Body of pancreas (tissue), 4 donors: ENCODE data around the gene CD248. TPM values are rescaled to one million over a fixed set of nuclear protein-coding genes. Genes with fewer than 3 reads are reported as not detected.

Experiments
- ATAC-seq: fragments of 150-250 bp; one replicate; pipeline ENCODE4 v1.9.1; 2016
- DNase-seq, 4 donors: peaks; one replicate each; pipeline ENCODE4 v3.0.0-alpha.2; 2019
- H3K27ac ChIP-seq, 4 donors: fragments of 200-600 bp; sonication (generic); 1 replicate in 3 of 4; 2 replicates in 1 of 4; pipeline versions ENCODE4 v1.5.1 to v1.6.1; 2016 to 2019; ENCODE audit warnings: mild to moderate bottlenecking in 1 of 4, mixed read lengths in 1 of 4, moderate library complexity in 1 of 4
- H3K27me3 ChIP-seq, 2 donors: fragments of 200-600 bp; sonication (generic); one replicate each; pipeline ENCODE4 v1.6.0; 2016; ENCODE audit warnings: mild to moderate bottlenecking in 1 of 2
- H3K36me3 ChIP-seq, 2 donors: fragments of 200-600 bp; sonication (generic); replicated peaks in 1 of 2; 2 replicates each; pipeline ENCODE4 v1.5.1; 2016; ENCODE audit warnings: low read depth in 2 of 2; ENCODE audit not compliant: insufficient read depth in 1 of 2
- H3K4me1 ChIP-seq: fragments of 200-600 bp; sonication (generic); one replicate; pipeline ENCODE4 v1.6.0; 2016
- H3K4me3 ChIP-seq, 2 donors: fragments of 200-600 bp; sonication (generic); 1 replicate in 1 of 2; 2 replicates in 1 of 2; pipeline ENCODE4 v1.5.1; 2016 to 2019
- H3K9me3 ChIP-seq, 3 donors: fragments of 200-600 bp; sonication (generic); 1 replicate in 2 of 3; 2 replicates in 1 of 3; pipeline ENCODE4 v1.5.1; 2016
- CTCF ChIP-seq, 7 experiments: fragments of 450-650 bp in 4 of 7; fragments of 200-600 bp in 3 of 7; sonication (generic) in 3 of 7; IDR thresholded peaks; one replicate each; pipeline ENCODE4 v1.5.1; 2016 to 2019; ENCODE audit warnings: antibody characterized with exemption in 7 of 7
- POLR2A ChIP-seq, 3 donors: fragments of 450-650 bp; IDR thresholded peaks; one replicate each; pipeline ENCODE4 v1.6.1; 2016; ENCODE audit warnings: antibody characterized with exemption in 3 of 3, mild to moderate bottlenecking in 2 of 3
- WGBS, 2 donors: methylation state at CpG; one replicate each; pipeline ENCODE4 v1.1.5; 2017; 5-methylcytosine and 5-hydroxymethylcytosine counted together
- intact Hi-C: fragments of 100-400 bp; cut with DNase I; formaldehyde crosslinking; loops from one replicate; pipeline ENCODE4 v1.15.1; 2023
- total RNA-seq, 2 donors: library from RNA; depleted of rRNA; stranded (reverse); fragments of >200 nt; gene quantifications; one replicate each; pipeline ENCODE4 v1.1.0, GENCODE V29; 2016

Gene CD248
- total RNA-seq, 2 donors from 2014 or later = 10.6 to 86.0 TPM

- no peak overlapping the region for H3K4me3 ChIP-seq
- H3K27ac ChIP-seq = no peak overlapping the region
- H3K4me1 ChIP-seq = peaks cover 11% of the 10 kb centered on the region
- intact Hi-C loops = no loop called here
- no peaks in the 10 kb centered on the region for H3K9me3 ChIP-seq
- ATAC-seq (no peak), DNase-seq (no peak)
- H3K27me3 ChIP-seq = no peaks in the 10 kb centered on the region
- TF ChIP-seq POLR2A (IDR thresholded peaks at IDR 0.05) = no peak
- no peak for TF ChIP-seq CTCF (IDR thresholded peaks at IDR 0.05)
- WGBS, 2 donors = 0 to 69% methylated on average over 1 to 3 of the region's 3 CpGs
- H3K36me3 ChIP-seq = no peaks in the 10 kb centered on the region
Measured at GRCh38 chr11:66328031-66328301, 11.1 kb upstream of the CD248 start.

- H3K4me1 ChIP-seq = peaks cover 11% of the 10 kb centered on the region
- DNase-seq (no peak), ATAC-seq (no peak)
- no peaks in the 10 kb centered on the region for H3K36me3 ChIP-seq
- peak overlapping the region in 2 of 4 donors; percentile 2 to 9 for H3K27ac ChIP-seq
- TF ChIP-seq POLR2A (IDR thresholded peaks at IDR 0.05) (no peak), CTCF (IDR thresholded peaks at IDR 0.05) (no peak)
- no peaks in the 10 kb centered on the region for H3K9me3 ChIP-seq
- H3K27me3 ChIP-seq = no peaks in the 10 kb centered on the region
- no peak overlapping the region for H3K4me3 ChIP-seq
- WGBS, 2 donors = 68 to 84% methylated on average over 8 of the region's 10 CpGs
- intact Hi-C loops = no loop called here
Measured at GRCh38 chr11:66327171-66328030, 10.6 kb upstream of the CD248 start.

- intact Hi-C loops = no loop called here
- Histone ChIP-seq H3K36me3 (no peaks in the 10 kb centered on the region), H3K9me3 (no peaks in the 10 kb centered on the region), H3K4me1 (peaks cover 11% of the 10 kb centered on the region), H3K4me3 (no peak overlapping the region), H3K27me3 (no peaks in the 10 kb centered on the region), H3K27ac (peak overlapping the region in 1 of 4 donors; percentile 43)
- no peak for TF ChIP-seq POLR2A (IDR thresholded peaks at IDR 0.05)
- no peak for TF ChIP-seq CTCF (IDR thresholded peaks at IDR 0.05)
- WGBS, 2 donors = 52 to 62% methylated on average over 9 to 21 of the region's 21 CpGs
- ATAC-seq (no peak), DNase-seq (no peak)
Measured at GRCh38 chr11:66326261-66327111, 9.6 kb upstream of the CD248 start.

- H3K9me3 ChIP-seq = no peaks in the 10 kb centered on the region
- DNase-seq = no peak
- peaks cover 11% of the 10 kb centered on the region for H3K4me1 ChIP-seq
- intact Hi-C loops = no loop called here
- H3K27me3 ChIP-seq = no peaks in the 10 kb centered on the region
- no peak overlapping the region for H3K4me3 ChIP-seq
- no peak for TF ChIP-seq CTCF (IDR thresholded peaks at IDR 0.05)
- no peak for TF ChIP-seq POLR2A (IDR thresholded peaks at IDR 0.05)
- no peaks in the 10 kb centered on the region for H3K36me3 ChIP-seq
- peak overlapping the region in 1 of 4 donors; percentile 43 for H3K27ac ChIP-seq
- 71 to 79% methylated on average over 7 of the region's 8 CpGs for WGBS, 2 donors
- ATAC-seq = no peak
Measured at GRCh38 chr11:66325263-66325671, 8.4 kb upstream of the CD248 start.
